Measurements from ENCODE around the gene ZNF577.

GRCh38 chr19:51901860-51902259 lies 14.1 kb upstream of the ZNF577 start:
- TF ChIP-seq, protein P1, sequence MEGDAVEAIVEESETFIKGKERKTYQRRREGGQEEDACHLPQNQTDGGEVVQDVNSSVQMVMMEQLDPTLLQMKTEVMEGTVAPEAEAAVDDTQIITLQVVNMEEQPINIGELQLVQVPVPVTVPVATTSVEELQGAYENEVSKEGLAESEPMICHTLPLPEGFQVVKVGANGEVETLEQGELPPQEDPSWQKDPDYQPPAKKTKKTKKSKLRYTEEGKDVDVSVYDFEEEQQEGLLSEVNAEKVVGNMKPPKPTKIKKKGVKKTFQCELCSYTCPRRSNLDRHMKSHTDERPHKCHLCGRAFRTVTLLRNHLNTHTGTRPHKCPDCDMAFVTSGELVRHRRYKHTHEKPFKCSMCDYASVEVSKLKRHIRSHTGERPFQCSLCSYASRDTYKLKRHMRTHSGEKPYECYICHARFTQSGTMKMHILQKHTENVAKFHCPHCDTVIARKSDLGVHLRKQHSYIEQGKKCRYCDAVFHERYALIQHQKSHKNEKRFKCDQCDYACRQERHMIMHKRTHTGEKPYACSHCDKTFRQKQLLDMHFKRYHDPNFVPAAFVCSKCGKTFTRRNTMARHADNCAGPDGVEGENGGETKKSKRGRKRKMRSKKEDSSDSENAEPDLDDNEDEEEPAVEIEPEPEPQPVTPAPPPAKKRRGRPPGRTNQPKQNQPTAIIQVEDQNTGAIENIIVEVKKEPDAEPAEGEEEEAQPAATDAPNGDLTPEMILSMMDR (IDR thresholded peaks at IDR 0.05; ENCODE audit: insufficient read depth, low read depth, low read length) = no peak
- no peak for TF ChIP-seq EZH2 (IDR thresholded peaks at IDR 0.05; ENCODE audit: insufficient read depth, low read length)

All from astrocyte (in vitro differentiated cells and primary cell).